NCI-H1694 treated with DMSO at 0.1 percent for 48 hours (cell line): Measurements from ENCODE around the gene YTHDF2.
"Not testable (repeated sequence)": the region's sequence is repeated elsewhere in the genome, so short reads cannot be mapped to it uniquely, and the experiment has no call there.

Experiments
- DNase-seq: peaks from one replicate; lab custom pipeline; 2025; lab: John Stamatoyannopoulos, UW

YTHDF2 gene

DNA sequence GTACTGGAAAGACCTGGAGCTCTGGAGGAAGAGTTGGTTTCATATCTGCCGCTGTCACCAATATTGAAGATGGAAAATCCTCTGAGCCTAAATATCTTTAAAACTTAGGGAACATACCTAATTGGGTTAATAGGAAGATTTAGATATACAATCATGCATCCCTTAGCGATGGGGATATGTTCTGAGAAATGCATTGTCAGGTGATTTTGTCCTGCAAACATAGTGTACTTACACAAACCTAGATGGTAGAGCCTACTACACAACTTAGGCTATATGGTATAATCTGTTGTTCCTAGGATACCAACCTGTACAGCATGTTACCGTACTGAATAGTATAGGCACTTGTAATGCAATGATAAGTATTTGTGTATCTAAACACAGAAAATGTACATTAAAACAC is 22.5 kb downstream of the YTHDF2 start:
- no peak for DNase-seq

GRCh38 chr1:28761189-28761588 is 24.4 kb downstream of the YTHDF2 start:
- no peak for DNase-seq

GRCh38 chr1:28766532-28767183 is 29.9 kb downstream of the YTHDF2 start:
- no peak for DNase-seq

- no peak for DNase-seq
These were observed 33.9 kb downstream of the YTHDF2 start for GRCh38 chr1:28770601-28771165.

DNA sequence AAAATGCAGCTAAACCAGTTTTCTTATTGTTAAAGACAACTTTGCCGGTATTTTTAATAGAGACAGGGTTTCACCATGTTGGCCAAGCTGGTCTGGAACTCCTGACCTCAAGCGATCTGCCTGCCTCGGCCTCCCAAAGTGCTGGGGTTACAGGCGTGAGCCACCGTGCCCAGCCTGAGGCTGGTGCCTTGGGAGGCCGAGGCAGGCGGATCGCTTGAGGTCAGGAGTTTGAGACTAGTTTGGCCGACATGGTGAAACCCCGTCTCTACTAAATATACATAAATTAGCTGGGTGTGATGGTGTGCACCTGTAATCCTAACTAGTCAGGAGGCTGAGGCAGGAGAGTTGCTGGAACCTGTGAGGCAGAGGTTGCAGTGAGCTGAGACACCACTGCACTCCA is 35.2 kb downstream of the YTHDF2 start:
- DNase-seq = not testable (repeated sequence)

GRCh38 chr1:28773105-28773504 is 36.4 kb downstream of the YTHDF2 start:
- DNase-seq = no peak

DNA sequence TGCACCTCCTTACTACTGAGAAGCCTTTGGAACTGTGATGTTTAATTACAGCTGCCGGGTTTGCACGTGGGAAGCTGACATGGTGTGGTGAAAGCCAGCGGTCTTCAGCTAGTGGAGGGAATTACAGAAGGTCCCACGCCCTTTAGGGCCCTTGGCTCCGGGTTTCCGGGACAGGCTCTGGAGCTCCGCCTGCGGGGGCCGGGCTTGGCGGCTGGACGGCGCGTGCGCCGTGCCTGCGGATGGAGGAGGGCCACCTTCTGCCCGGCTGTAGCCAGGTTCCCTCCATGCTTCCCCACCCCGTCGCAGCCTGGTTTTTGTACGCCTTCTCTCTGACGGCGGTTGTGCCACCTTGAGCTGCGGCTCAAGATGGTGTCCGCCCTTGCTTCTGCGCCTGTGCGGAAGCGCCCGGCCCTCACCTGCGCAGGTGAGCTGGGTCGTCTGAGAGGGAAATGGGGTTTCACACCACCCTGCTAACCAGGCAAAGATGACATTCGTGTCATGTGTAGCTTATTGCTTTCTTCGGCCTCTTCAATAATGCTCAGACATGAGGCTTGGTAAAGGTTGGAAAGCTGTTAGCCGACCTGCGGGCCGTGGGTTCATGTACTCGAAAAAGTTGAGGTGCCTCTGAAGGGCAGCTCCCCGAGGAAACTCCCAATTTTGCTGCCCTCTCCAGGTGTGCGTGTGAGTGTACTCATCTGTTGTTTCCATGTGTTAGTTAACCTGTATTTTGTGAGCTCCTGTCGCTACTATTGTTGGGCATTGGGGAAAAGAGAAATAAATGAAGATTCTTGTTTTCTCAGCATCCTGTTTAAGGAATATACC is 38.6 kb downstream of the YTHDF2 start:
- no peak for DNase-seq

- no peak for DNase-seq
These were observed 39.6 kb downstream of the YTHDF2 start for GRCh38 chr1:28776341-28776740.

DNA sequence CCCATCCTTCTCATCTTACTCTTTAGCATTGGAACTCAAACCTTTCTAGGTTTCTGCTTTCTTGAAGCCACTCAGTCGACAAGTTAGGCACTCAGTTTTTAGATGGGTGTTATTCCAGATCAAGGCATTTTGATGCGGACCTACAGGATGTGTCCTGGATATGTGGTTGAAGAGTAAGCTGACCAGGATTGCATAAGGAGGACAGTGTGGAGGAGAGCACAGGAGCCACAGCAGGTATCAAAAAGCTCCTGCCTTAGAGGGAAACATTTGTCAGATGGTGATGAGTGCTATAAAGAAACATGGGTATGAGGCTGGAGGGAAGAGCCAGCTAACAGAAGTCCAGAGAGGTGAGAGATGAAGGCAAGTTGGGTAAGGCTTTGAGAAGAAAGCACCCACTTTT is 41.3 kb downstream of the YTHDF2 start:
- no peak for DNase-seq

GRCh38 chr1:28779751-28780408 is 43.1 kb downstream of the YTHDF2 start:
- no peak for DNase-seq

GRCh38 chr1:28781305-28781704 is 44.6 kb downstream of the YTHDF2 start:
- no peak for DNase-seq

DNA sequence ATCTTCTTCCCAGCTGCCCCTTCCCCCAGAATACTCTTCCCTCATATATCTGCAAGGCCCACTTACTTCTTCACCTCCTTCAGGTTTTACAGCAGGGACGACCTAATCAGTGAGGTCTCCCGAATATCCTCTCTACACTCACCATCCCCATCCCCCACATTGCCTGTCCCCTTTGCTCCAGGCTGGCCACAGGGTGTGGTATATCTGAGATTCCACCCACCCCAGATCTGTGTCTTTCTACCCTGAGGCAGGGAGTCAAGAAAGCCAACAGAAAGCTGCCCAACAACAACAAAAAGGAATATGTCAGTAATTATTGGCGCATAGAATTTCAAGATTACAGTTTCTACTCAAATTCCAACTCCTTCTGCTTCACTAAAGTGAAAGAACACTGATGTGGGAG is 45.3 kb downstream of the YTHDF2 start:
- no peak for DNase-seq

GRCh38 chr1:28783363-28783762 is 46.6 kb downstream of the YTHDF2 start:
- no peak for DNase-seq

DNA sequence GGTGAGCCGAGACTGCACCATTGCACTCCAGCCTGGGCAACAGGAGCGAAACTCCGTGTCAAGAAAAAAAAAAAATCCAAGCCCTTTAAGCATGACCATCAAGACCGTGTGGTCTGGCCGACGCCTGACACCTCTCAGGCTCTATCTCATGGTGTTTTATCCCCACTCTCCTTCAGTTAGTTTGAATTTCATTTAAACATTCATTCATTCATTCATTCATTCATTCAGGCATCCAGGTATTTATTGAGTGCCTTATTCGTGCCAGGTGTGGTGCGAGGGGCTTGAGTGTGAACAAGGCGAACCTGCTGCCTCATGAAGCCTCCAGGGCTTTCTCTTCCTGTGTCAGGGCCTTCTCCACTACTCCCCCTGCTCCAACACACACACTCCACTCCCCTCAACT is 52.7 kb downstream of the YTHDF2 start:
- no peak for DNase-seq

GRCh38 chr1:28789816-28790215 is 53.1 kb downstream of the YTHDF2 start:
- DNase-seq = no peak

DNA sequence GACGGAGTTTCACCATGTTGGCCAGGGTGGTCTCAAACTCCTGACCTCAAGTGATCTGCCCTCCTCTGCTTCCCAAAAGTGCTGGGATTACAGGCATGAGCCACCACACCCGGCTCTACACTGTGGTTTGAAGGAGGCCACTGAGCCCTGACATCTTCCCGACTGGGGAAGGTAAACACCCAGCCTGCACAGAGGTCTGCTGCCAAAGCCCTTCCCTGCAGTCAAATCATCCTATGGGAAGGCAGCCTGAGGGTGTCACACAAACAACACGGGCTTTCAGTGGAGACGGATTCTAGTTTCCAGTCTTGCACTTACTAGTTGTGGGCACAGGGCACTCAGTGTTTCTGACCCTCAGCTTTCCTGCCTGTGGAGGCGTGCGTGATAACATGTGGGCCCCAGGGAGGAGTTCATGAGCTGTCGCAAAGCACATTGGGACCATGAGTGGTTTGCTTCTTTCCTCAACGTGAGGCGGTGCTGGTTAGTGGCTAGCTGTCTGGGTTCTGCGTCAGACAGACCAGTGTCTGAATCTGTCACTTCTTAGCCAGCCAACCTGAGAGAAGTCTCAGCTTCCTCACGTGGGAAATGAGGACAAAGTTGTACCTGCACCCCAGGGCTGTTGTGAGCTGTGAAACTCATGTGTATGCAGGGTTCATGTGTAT is 53.8 kb downstream of the YTHDF2 start:
- DNase-seq = no peak

GRCh38 chr1:28791929-28792328 is 55.2 kb downstream of the YTHDF2 start:
- DNase-seq = not testable (repeated sequence)

GRCh38 chr1:28792644-28793121 is 55.9 kb downstream of the YTHDF2 start:
- no peak for DNase-seq

DNA sequence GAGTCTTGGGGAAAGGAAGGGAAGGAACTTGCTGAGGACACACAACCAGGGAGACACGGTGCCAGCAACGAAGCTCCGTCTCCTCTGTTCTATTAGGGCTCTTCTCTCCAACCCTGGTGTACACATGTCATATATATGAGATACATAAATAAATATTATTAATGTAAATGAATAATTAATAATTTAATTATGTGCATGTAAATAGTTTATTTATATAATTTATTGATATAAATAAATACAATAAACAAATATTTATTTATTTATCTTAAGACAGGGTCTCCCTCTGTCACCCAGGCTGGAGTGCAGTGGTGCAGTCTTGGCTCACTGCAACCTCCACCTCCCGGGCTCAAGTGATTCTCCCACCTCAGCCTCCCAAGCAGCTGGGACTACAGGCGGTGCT is 57.8 kb downstream of the YTHDF2 start:
- DNase-seq = not testable (repeated sequence)

DNA sequence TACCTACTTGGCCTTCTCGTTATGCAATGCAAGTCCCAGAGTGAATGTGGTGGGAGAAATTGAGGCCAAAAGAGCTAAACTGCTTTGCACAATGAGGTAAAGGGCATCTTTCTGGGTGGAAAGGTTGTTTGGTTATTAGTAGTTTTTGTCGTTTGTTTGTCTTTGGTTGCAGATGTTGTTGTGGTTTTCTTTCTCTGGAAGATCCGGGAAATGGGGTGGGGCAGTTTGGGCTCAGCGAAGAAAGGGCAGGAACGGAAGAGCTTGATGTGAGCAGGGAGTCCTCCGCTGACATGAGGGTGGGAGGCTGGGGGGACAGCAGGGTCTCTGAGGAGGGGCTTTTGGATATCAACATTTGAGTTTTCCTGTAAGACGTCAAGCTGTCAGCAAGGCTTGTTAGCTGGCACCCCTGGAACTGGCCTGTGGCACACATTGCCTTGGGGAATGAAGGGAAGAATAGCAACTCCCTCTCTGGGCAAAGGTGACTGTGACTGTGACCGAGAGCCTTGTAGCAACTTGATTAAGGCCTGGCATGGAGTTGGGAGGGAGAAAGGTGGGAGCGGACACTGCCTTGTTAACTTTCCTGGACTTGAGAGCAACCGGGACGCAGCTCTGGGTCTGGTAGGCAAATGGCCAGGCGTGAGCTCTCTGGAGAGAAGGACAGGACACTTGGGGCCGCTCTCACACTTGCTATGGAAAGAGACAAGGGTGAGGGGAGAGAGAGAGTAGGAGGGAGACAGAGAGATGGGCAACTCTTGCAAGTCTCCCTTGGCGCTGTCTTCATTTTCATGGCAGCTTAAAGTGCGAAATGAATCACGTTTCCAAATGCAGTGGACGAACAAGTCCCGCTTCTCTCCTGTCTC is 59.8 kb downstream of the YTHDF2 start:
- DNase-seq = no peak

DNA sequence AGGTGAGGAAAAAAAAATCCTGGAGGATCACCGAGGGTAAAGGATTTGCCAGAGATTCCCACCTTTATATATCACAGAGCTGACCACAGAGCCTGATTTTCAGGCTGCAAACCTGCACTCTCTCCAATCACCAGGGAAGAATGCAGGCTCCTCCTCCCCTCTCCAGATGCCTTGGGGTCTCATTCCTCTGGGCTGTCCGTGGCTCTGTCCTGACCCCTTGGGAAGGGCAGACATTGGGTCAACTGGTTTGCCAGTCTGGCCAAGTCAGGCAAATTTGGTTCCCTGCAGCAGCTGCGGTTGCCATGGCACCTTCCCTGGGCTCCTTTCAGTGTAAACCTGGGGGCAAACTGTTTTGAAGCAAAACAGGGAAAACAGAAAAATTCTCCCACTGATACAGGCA is 63.6 kb downstream of the YTHDF2 start:
- DNase-seq = no peak
